Measurements from ENCODE around the gene ADGRG6. TPM values are rescaled to one million over a fixed set of nuclear protein-coding genes. Genes with fewer than 3 reads are reported as not detected.

The ADGRG6 gene
- total and polyA plus RNA-seq, 4 donors = 18.7 to 110 (median 45.7) TPM

- TF ChIP-seq HNF4A (conservative IDR thresholded peaks at IDR 0.05) (no peak), RAD21 (IDR thresholded peaks at IDR 0.05) (no peak), HNF4G (IDR thresholded peaks at IDR 0.05) (no peak), RXRA (IDR thresholded peaks at IDR 0.05) (no peak), EGR1 (IDR thresholded peaks at IDR 0.05; ENCODE audit: low read depth in 2 of 2) (no peak), TAF1 (conservative IDR thresholded peaks at IDR 0.05) (no peak), ZBTB33 (IDR thresholded peaks at IDR 0.05) (no peak), SP1 (IDR thresholded peaks at IDR 0.05) (no peak), REST (IDR thresholded peaks at IDR 0.05) (no peak), FOXA2 (IDR thresholded peaks at IDR 0.05) (no peak), MAX (IDR thresholded peaks at IDR 0.05) (no peak), GABPA (IDR thresholded peaks at IDR 0.05 in 1 of 2, conservative IDR thresholded peaks at IDR 0.05 in 1 of 2) (no peak)
- no peaks in the 10 kb centered on the region for H3K27me3 ChIP-seq (ENCODE audit: control insufficient read depth in 4 of 4, insufficient read depth in 4 of 4, low read length in 3 of 4)
- 83% methylated on average over 4 of the region's 4 CpGs for WGBS
- H3K27ac ChIP-seq (ENCODE audit: low read depth in 1 of 2, low read length in 2 of 2) = no peak overlapping the region
- no peaks in the 10 kb centered on the region for H3K4me1 ChIP-seq (ENCODE audit: control insufficient read depth in 4 of 4, insufficient read depth in 4 of 4, low read length in 3 of 4)
- H3K4me3 ChIP-seq (ENCODE audit: low read depth in 1 of 3, low read length in 3 of 3) = no peak overlapping the region
- H3K9ac ChIP-seq (ENCODE audit: low read depth in 1 of 2, low read length in 2 of 2) = no peak overlapping the region
- H3K36me3 ChIP-seq (ENCODE audit: control insufficient read depth in 4 of 4, insufficient read depth in 3 of 4, low read depth in 1 of 4, low read length in 3 of 4) = peaks cover 0 to 60% (median 45%) of the 10 kb centered on the region in 4 donors
- no peak for DNase-seq (ENCODE audit: low spot score)
- no peaks in the 10 kb centered on the region for H3K9me3 ChIP-seq (ENCODE audit: control insufficient read depth in 4 of 4, low read length in 3 of 4)
Measured at GRCh38 chr6:142440600-142441293, 138.9 kb downstream of the ADGRG6 start.

- Histone ChIP-seq H3K4me3 (ENCODE audit: low read depth in 1 of 3, low read length in 3 of 3) (no peak overlapping the region), H3K9ac (ENCODE audit: low read depth in 1 of 2, low read length in 2 of 2) (no peak overlapping the region), H3K4me1 (ENCODE audit: control insufficient read depth in 4 of 4, insufficient read depth in 4 of 4, low read length in 3 of 4) (no peaks in the 10 kb centered on the region), H3K27ac (ENCODE audit: low read depth in 1 of 2, low read length in 2 of 2) (no peak overlapping the region), H3K9me3 (ENCODE audit: control insufficient read depth in 4 of 4, low read length in 3 of 4) (no peaks in the 10 kb centered on the region), H3K36me3 (ENCODE audit: control insufficient read depth in 4 of 4, insufficient read depth in 3 of 4, low read depth in 1 of 4, low read length in 3 of 4) (peaks cover 0 to 60% (median 45%) of the 10 kb centered on the region in 4 donors), H3K27me3 (ENCODE audit: control insufficient read depth in 4 of 4, insufficient read depth in 4 of 4, low read length in 3 of 4) (no peaks in the 10 kb centered on the region)
- WGBS = 78% methylated on average over 3 of the region's 3 CpGs
- no peak for TF ChIP-seq SP1 (IDR thresholded peaks at IDR 0.05)
- TF ChIP-seq RXRA (IDR thresholded peaks at IDR 0.05) = no peak
- TF ChIP-seq REST (IDR thresholded peaks at IDR 0.05) = no peak
- no peak for TF ChIP-seq MAX (IDR thresholded peaks at IDR 0.05)
- TF ChIP-seq ATF3 (IDR thresholded peaks at IDR 0.05) = no peak
- TF ChIP-seq YY1 (IDR thresholded peaks at IDR 0.05) = no peak
- no peak for TF ChIP-seq HNF4A (conservative IDR thresholded peaks at IDR 0.05)
- no peak for TF ChIP-seq FOXA2 (IDR thresholded peaks at IDR 0.05)
- TF ChIP-seq RAD21 (IDR thresholded peaks at IDR 0.05) = no peak
- no peak for TF ChIP-seq EGR1 (IDR thresholded peaks at IDR 0.05; ENCODE audit: low read depth in 2 of 2)
- no peak for TF ChIP-seq CTCF (IDR thresholded peaks at IDR 0.05; ENCODE audit: low read depth, low read length, missing input control)
- TF ChIP-seq TAF1 (conservative IDR thresholded peaks at IDR 0.05) = no peak
- no peak for TF ChIP-seq HNF4G (IDR thresholded peaks at IDR 0.05)
- TF ChIP-seq NR2F2 (IDR thresholded peaks at IDR 0.05) = no peak
- no peak for DNase-seq (ENCODE audit: low spot score)
Measured at GRCh38 chr6:142441716-142442115, 139.9 kb downstream of the ADGRG6 start.

All from liver (tissue), 9 donors.